8988T (cell line): Measurements from ENCODE around the gene E2F2.

Source experiments
- DNase-seq: peaks from one replicate; pipeline ENCODE4 v3.0.0; 2011

E2F2 gene

DNA sequence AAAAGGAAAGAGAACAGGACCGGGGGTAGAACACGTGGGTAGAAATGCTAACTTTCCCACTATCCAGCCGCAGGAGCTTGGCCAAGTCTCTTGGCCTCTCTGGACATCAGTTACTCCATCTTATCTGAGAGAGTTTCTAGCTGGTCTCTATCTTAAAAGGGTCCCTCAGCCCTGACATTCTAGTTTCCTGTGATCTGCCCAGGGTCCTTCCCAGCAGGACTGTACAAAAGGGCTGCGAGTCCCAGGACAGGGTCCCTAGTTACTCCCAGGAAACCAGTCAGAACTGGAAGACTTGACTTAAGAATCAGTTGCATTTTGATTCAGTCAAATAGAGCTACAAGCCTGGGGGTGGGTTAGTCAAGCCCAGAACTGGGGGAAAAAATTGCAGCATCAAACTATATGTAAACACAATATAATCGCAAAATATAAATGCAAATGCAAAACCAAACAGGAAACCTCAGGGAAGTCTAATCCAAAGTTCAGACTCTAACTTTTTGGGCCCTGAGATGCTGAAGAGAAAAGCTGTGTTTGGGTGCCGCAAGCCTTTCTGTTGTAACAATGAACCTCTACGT lies 49.9 kb downstream of the E2F2 start:
- no peak for DNase-seq

DNA sequence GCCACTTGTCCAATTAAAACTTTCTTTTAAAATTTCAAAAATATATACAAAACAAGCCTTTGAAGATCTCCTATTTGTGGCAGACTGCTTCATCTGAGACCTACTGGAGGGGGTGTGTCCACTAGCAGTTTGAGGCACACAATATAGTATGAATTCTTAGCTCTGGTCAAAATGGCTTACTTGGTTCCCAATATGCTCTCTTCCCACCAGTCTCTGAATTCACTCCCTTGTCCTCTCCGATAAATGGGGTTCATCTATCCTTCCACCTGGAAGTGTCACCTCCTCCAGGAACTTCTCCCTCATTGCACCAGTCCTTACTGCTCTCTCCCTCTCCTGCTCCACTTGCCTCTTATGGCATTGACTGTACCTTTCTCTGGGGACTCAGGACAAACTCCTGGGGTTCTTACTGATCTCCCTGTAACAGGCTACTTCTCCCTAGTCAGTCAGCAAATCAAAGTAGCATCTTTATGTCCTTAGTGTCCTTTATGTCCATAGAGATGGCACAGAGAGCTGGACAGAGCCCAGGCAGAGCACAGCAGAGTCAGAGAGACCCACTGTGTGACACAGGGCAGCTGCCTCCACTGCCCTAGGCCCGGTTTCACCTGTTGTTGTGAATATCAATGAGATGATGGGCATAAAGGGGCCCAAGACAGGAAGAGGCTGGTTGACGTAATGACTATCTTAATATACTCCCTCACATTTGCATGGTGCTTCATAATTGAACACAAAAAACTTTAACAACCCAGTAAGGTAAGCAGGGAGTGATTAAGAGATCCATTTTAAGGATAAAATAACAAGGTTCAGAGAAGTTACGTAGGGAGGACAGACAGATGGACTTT lies 50.6 kb downstream of the E2F2 start:
- DNase-seq: no peak

DNA sequence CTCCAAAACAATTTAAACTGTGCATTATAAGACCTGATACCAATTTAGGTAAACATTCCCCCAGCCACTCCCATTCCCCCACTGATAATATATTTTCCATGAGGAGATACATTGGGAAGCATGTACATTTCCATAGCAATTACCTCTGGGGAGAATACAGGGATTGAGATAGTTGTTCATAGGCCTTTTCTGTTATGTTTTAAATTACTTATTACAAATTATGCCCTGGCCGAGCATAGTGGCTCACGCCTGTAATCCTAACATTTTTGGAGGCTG lies 51.4 kb downstream of the E2F2 start:
- no peak for DNase-seq

DNA sequence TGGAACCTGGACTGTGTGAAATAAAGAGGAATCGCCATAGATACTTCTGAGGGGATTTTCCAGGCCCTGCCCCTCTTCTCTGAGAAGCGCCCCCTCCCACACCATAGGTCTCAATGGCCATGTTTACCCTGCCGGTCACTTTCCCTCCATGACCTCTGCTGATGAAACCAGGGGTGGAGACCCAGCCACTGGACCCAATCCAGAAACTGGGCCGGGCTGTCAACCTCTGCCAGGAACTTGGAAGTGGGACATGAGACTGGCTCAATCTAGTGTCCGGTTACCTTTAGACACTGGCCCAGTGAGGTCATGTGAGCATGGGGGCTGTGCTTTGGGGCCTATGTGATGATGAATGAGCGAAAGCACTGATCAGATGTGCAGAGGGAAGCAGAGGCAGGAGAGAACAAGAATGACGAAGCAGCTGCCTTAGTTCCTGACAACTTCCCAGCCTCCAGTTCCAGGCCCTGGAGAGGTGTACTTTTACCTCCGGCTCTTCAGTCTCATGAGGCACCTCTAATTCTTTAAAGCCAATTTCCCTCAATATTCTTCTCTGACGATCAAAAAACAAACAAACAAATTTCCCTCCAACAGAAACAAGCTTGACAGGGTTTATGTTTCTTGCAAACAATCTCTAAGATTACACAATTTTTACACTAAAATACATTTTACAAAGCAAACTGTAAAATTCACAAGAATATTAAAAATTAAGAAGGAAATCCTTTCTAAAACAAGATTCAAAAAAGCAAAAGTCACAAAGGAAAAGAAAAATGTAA lies 52.0 kb downstream of the E2F2 start:
- no peak for DNase-seq

DNA sequence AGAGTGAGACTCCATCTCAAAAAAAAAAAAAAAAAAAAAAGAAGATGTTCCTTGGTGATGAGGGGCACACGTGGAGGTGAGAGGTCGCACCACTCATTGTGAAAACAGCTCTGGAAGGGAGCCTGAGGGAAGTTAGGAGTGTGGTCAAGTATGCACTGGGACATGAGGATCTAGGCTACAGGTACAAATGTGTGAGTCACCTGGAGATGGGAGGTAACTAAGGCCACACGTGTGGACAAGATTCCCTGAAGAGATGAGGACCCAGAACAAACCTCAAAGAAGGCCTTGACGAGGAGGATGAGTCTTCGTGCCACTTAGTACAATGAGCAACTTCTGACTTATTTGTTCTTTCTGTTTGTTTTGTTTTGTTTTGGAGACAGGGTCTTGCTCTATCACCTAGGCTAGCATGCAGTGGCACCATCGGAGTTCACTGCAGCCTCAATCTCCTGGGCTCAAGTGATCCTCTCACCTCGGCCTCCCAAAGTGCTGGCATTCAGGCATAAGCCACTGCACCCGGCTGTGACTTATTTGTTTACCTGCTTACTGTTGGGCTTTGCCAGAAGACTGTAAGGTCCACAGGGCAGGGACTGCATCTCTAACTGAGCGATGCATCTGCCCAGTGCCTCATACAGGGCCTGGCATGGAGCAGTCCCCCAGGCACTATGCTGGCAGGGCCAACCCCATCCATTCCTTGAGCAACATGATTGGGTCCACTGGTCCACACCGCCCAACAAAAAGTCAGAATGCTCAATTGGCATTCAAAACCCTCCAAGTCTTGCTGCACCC lies 53.5 kb downstream of the E2F2 start:
- no peak for DNase-seq

DNA sequence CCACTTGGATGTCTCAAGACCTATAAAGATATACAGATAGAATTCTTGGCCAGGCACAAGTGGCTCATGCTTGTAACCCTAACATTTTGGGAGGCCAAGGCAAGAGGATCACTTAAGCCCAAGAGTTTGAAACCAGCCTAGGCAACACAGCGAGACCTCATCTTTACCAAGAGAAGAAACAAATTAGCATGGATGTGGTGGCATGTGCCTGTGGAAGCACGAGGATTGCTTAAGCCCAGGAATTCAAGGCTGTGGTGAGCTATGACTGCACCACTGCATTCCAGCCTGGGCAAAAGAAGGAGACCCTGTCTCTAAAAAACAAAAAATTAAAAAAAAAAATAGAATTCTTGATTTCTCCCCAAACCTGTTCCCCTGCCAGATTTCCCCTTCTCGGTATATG lies 55.4 kb downstream of the E2F2 start:
- no peak for DNase-seq

DNA sequence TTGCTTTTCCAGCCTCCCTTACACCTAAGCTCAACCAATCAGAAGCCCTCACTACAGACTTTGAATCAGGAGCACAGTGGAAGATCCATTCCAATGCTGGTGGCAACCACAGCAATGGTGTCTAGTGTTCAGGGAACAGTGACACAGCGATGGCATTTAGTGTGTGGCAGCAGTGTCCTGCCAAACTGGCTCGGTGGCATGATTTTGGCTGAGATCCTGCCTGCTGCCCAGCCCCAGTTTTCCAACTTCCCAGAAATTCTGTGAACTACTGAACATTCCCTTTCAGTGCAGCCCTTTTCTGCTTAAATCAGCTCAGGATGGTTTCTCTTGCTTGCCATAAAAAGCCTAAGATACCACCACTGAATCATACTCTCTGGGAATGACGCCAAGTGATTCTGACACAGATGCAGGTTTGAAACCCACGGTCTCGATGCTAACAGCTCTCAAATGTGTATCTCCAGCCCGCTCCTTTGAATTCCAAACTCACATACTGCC lies 55.9 kb downstream of the E2F2 start:
- no peak for DNase-seq

DNA sequence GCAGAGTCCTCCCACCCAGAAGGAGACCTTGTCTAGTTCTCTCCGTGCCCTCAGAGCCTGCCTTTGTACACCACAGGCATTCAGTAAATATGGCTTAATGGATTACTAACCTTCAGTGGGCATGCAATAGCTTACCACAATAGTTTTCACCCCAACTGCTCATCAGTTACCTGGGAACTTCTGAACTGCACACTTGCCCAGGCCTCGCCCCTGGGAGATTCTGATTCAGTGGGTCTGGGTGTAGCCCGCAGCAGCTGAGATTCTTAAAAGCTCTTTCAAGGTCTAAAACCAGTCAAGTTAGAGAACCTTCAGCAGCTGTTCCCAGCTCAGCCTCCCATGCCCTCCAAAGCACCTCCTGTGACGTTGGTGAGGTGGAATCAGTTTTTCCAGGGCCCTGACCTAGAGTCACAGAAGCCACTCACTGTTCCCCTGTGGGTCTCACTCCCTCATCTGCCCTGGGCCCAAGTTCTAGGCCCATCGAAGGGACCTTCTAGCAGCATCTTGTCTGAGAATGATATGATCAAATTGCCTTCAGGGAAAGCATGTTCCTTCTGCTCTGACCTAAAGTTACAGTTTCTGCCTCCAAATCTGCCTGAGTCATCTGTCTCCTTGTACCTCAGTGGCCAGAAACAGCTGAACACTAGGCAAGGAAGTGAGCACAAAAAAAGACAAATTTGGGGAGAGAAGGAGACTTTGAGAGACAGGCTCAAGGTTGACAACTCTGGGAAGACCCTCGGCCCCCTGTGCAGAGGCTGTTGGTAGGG lies 57.8 kb downstream of the E2F2 start:
- DNase-seq: no peak

DNA sequence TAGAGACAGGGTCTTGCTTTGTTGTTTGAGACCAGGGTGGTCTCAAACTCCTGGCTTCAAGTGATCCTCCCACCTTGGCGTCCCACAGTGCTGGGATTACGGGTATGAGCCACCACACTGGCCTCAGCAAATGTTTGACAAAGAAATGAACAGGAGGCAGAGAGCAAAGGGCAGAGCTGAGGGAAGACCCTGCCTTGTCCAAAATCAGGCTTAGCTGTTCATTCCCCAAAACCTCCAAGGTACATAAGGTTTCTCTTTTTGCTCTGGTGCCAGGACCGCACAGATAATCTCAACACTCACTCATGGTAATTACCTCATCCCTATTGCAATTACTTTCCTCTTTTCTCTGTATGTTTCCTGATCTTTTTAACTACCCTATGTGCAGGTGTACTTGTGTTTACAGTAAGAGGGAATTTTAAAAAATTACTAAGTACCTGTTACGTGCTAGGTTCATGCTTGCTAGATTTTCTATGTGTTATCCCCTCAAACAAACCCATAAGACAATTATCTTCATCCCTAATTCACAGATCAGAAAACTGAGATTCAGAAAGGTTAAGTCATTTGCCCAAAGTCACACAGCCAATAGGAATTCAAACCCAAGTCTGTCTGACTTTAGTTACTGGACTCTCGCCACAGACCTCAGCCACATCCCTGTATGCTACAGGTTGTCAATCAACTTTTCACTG lies 58.5 kb downstream of the E2F2 start:
- DNase-seq: no peak

DNA sequence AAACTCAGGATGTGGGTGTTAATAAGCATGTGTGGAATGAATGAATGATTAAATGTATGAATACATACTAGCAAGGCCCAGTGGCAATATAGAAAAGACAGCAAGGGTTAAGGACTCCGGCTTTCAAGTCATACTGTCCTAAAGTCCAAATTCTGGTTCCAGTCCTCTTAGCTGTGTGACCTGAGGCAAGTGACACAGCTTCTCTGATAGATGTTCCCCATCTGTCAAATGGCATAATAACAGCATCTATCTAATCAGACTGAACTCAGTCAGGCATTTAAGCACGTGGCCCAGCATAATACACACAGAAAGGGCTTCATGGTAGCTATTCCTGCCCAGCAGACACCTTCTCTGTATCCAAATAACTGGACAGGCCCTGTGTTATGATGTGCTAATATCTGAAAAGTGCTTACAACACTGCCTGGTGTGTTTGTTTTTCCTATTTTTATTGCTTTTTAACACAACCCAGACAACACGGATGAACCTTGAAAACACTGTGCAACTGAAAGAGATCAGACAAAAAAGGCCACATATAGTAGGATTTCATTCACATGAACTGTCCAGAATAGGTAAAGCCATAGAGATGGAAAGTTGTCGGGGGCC lies 59.5 kb downstream of the E2F2 start:
- DNase-seq: no peak

DNA sequence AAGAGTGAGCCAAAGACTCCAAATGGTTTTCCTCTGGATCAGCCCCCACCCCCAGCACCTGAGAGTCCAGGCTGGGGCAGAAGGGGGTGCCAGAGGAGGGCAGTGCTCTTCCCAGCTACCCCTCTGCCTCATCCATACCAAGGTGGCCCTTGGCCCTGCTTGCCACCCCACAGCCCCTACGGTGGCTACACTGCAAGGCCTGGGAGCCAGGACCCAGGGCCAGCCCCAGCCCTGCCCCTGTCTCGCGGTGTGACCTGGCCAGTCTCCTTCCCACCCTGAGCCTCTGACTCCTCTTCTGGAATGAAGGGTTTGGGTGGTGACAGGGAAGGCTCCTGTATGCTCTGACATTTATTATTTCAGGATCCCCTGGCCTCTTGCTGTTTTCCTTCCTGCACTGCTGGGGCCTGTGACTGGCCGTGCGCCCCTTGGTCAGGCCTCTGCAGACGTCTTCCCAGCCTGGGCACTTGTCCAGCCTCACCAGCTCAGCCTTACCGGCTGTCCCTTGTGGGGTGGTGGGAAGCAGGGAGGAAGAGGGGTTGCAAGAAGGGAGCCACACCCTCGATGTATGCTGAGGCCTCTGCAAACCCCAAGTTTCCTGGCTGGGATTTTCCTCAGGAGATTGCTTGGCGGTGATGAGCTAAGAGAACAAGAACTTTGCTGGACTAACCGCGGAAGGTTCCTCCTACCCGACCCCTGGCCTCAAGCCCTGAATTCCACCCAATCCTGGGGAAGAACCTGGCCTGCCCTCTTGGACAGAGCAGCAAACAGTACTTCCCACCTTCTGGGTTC lies 60.6 kb downstream of the E2F2 start:
- DNase-seq: no peak

DNA sequence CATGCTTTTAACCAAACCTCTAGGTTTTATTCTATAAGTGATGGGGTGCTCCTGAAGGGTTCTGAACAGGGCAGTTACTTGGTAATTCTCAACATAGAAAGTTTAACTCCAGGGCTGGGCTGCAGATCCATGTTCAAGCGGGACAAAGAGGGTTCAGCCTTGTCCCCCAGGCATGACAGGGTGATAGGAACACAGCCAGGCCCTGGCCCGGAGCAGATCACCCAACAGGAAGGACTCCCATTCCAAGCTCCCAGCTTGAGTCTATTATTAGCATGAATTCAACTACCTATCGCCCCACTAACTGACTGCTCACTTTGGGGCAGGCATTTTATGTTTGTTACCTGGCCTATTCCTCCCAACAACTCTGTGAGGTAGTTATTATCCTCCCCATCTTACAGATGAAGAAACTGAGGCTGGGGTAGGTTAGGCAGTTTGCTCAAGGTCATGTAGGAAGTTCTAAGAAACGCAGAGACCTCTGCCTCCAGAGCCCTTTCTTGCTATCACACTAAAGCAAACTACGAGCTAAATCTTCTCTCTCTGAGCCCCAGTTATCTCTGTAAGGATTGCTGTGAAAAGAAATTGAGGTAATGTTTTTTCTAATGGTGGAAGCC lies 61.6 kb downstream of the E2F2 start:
- DNase-seq: no peak

DNA sequence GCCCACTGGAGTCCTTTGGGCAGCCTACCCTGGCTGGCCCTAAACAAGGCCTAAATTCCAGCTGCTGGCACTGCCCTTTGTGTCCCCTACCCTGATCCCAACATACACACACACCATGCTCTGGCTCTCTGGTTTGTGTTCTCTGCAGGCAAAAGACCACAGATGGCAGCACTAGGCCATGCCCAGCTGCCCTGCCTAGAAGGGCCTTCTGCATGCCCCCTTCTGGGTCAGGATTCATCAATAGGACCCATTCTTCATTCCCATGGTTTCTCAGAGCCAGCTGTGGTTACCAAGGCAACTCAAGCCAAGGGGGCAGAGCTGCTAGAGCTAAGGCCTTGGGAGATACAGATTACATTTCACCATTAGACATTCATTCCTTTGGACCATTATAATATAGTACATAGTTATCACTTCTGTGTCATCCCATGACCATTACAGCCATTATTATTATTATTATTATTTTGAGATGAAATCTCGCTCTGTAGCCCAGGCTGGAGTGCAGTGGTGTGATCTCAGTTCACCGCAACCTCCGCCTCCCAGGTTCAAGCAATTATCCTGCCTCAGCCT lies 64.5 kb downstream of the E2F2 start:
- no peak for DNase-seq

DNA sequence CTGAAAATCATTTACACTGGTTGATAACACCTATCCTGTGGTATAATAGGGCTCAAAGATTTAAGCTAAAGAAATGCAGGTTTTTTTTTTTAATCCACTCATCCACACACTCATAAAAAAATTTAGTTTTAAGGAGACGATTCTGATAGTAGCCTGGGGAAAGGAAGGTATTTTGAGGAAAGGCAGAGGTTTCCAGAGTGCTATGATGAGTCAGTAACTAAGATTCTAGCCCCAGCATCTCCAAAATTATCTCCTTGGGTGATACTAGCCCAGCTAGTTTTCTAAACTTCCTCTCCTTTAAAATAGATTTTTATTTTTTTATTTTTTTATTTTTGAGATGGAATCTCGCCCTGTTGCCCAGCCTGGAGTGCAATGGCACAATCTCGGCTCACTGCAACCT lies 67.7 kb downstream of the E2F2 start:
- DNase-seq: no peak

DNA sequence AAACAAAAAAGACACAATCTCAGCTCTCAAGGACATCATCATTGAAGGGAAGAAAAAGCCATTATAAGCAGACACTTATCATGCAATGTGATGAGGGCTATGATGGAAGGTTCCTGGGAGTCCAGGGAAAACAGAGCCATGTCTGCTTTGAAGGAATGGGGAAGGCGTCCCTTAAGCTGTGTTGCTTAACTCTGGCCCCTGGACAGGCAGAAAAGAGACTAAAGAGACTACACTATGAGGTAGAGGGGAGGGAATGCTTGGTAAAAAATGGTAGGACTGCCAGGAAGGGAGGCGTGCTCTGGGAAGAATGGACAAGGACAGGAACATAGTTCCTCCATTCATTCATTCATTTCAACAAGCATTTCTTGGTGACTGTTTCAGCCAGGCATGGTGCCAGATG lies 68.3 kb downstream of the E2F2 start:
- no peak for DNase-seq

DNA sequence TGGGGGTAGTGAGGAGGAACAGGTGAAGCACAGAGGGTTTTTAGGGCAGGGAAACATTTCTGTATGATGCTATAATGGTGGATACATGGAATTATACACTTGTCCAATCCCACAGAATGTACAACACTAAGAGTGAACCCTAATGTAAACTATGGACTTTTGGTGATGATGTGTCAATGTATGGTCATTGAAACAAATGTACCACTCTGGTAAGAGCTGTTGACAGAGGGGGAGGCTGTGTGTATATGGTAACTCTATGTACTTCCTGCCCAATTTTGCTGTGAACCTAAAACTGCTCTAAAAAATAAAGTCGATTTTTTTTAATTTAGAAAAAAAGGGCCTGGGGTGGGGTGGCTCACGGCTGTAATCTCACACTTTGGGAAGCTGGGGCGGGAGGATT lies 70.0 kb downstream of the E2F2 start:
- no peak for DNase-seq

DNA sequence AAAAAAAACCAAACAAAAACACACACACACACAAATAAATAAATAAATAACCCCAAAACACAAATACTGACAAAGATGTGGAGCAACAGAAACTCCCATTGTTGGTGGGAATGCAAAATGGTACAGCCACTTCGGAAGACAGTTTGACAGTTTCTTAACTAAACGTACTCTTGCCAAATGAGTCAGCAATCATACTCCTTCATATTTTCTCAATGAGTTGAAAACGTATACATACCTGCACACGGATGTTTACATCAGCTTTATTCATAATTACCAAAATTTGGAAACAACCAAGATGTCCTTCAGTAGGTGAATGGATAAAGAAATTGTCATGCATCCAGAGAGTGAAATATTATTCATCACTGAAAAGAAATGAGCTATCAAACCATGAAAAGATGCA lies 70.5 kb downstream of the E2F2 start:
- DNase-seq: no peak

DNA sequence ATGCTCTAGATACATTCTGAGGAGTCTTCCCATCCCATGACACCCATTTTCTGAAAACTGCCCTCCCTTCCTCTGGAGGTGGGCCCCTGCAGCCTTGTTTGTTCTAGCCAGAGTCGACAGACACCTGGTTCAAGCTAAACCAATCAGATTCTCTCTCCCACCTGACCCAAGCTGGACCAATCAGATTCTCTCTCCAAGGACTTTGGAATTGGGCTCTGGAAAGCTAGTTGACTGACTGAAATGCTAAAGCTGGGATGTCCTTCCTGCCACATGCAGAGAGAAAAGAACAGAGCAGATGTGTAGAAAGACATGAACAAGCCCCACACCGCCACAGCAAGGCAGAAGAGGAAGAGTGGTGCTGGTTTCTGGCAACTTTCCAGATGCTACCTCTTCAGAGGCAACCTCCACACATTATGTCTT lies 71.7 kb downstream of the E2F2 start:
- no peak for DNase-seq
